HG03097 (cell line): ENCODE measurements around the gene CEP44.
"Not testable (repeated sequence)": the region's sequence is repeated elsewhere in the genome, so short reads cannot be mapped to it uniquely, and the experiment has no call there.

Source experiments
- ATAC-seq: cut with Tn5 transposase; IDR thresholded peaks from one replicate; pipeline ENCODE4 v1.9.1; 2021; ENCODE audit not compliant: unreplicated experiment, low FRiP score

The CEP44 gene

GRCh38 chr4:174277433-174277832 lies 6.3 kb upstream of the CEP44 start:
- no peak for ATAC-seq

GRCh38 chr4:174278467-174278866 lies 5.2 kb upstream of the CEP44 start:
- ATAC-seq, result no peak

GRCh38 chr4:174279433-174280155 lies 4.1 kb upstream of the CEP44 start:
- ATAC-seq, result no peak

GRCh38 chr4:174281182-174281737 lies 2.5 kb upstream of the CEP44 start:
- ATAC-seq, result no peak

GRCh38 chr4:174281901-174282300 lies 1.8 kb upstream of the CEP44 start:
- no peak for ATAC-seq

- ATAC-seq, result peak; percentile 96
These were observed 740 bp upstream of the CEP44 start for GRCh38 chr4:174282836-174283506.

GRCh38 chr4:174284487-174284886 lies 776 bp downstream of the CEP44 start:
- ATAC-seq, result no peak

- no peak for ATAC-seq
These were observed 3.2 kb downstream of the CEP44 start for GRCh38 chr4:174286870-174287269.

GRCh38 chr4:174292473-174292872 lies 8.8 kb downstream of the CEP44 start:
- ATAC-seq, result no peak

- ATAC-seq, result not testable (repeated sequence)
These were observed 10.9 kb downstream of the CEP44 start for GRCh38 chr4:174294641-174295040.

GRCh38 chr4:174295142-174295541 lies 11.4 kb downstream of the CEP44 start:
- ATAC-seq, result not testable (repeated sequence)

- ATAC-seq, result no peak
These were observed 20.0 kb downstream of the CEP44 start for GRCh38 chr4:174303687-174304086.

- no peak for ATAC-seq
These were observed 21.0 kb downstream of the CEP44 start for GRCh38 chr4:174304664-174305063.

- no peak for ATAC-seq
These were observed 22.2 kb downstream of the CEP44 start for GRCh38 chr4:174305961-174306360.

- ATAC-seq, result no peak
These were observed 24.0 kb downstream of the CEP44 start for GRCh38 chr4:174307694-174308093.

GRCh38 chr4:174312993-174313392 lies 29.3 kb downstream of the CEP44 start:
- ATAC-seq, result no peak

- no peak for ATAC-seq
These were observed 30.6 kb downstream of the CEP44 start for GRCh38 chr4:174314274-174314673.

GRCh38 chr4:174314770-174315169 lies 31.1 kb downstream of the CEP44 start:
- ATAC-seq, result no peak

GRCh38 chr4:174316546-174316945 lies 32.8 kb downstream of the CEP44 start:
- no peak for ATAC-seq

GRCh38 chr4:174316954-174317353 lies 33.2 kb downstream of the CEP44 start:
- no peak for ATAC-seq

GRCh38 chr4:174317531-174317930 lies 33.8 kb downstream of the CEP44 start:
- no peak for ATAC-seq
